ENCODE measurements around the gene GGT7. TPM values are rescaled to one million over a fixed set of nuclear protein-coding genes. Genes with fewer than 3 reads are reported as not detected.

Gene GGT7
- 1.5 and 2.7 TPM in 2 replicates for total RNA-seq (2014; rRNA removed; shearing (Covaris generic))
- 0.98 and 1.8 TPM in 2 replicates for total RNA-seq (2022)
- percentile 32 among the genes with signal in this experiment for Bru-seq, nascent RNA
- BruChase-seq, experiment 1, labeled RNA remaining after a 6-hour chase: percentile 25 among the genes with signal in this experiment
- percentile 31 among the genes with signal in this experiment for BruChase-seq, experiment 2, labeled RNA remaining after a 2-hour chase
- long read RNA-seq: 0 reads

GRCh38 chr20:34872622-34873224 is at the start of gene GGT7:
Gene GGT7, minus strand, starts transcription at chr20:34872856. Its CDS starts 41 bp downstream, at chr20:34872815.
- intact Hi-C loops (cut with micrococcal nuclease; ENCODE audit: unreplicated experiment): loop anchor here (10.0 kb wide), 1 partner anchor 402 kb away; the partner anchor contains the start of gene MMP24OS
- H3K36me3 ChIP-seq (ENCODE audit: insufficient read depth, low read length): no peaks in the 10 kb centered on the region

GRCh38 chr20:34921436-34921835 is 48.8 kb upstream of the GGT7 start:
- TF ChIP-seq EZH2phosphoT487 (IDR thresholded peaks at IDR 0.05; ENCODE audit: borderline replicate concordance, low read depth, low read length) (no peak), CTCF (conservative IDR thresholded peaks at IDR 0.05; ENCODE audit: low read length) (no peak)
- no peaks in the 10 kb centered on the region for H3K79me2 ChIP-seq (ENCODE audit: insufficient read depth, low read depth, low read length)
- no peak overlapping the region for H3K4me2 ChIP-seq (ENCODE audit: low read length)
- H2AFZ ChIP-seq (ENCODE audit: low read length): no peak overlapping the region
- ChIA-PET CTCF (ENCODE audit: unreplicated experiment) (no interaction called here), POLR2A (interaction anchor here (0.6 kb wide), 1 partner anchor 13 kb away, joined by 6 read pairs; no protein-coding TSS in a partner anchor)
- no peaks in the 10 kb centered on the region for H3K9me3 ChIP-seq (ENCODE audit: low read length)
- H3K4me1 ChIP-seq (ENCODE audit: insufficient read depth, low read length, poor library complexity, severe bottlenecking): peaks cover 3% of the 10 kb centered on the region
- no peaks in the 10 kb centered on the region for H3K9me2 ChIP-seq (ENCODE audit: insufficient read depth, low read length)
- no peak overlapping the region for H3K27ac ChIP-seq (ENCODE audit: low read depth, low read length, poor library complexity, severe bottlenecking)
- H3K36me3 ChIP-seq (ENCODE audit: insufficient read depth, low read length): peaks cover 6% of the 10 kb centered on the region; the same call in 1 of the 2 replicates
- no peaks in the 10 kb centered on the region for H4K20me1 ChIP-seq (ENCODE audit: insufficient read depth, low read length)
- intact Hi-C loops (cut with micrococcal nuclease; ENCODE audit: unreplicated experiment): no loop called here
- H3K4me3 ChIP-seq (ENCODE audit: low read depth, low read length, poor library complexity, severe bottlenecking): no peak overlapping the region
- BruUV-seq (replicated peaks): no TSS peak
- no peak for DNase-seq (ENCODE audit: low spot score)

More at GRCh38 chr20:34872622-34873224, at the start of gene GGT7:
- POLR2A ChIA-PET: interaction anchor here (0.5 to 1.4 kb wide), 2 partner anchors 83 to 556 kb away, joined by 3 read pairs; partner anchors contain the start of genes GSS and MYH7B
- TF ChIP-seq EZH2phosphoT487 (IDR thresholded peaks at IDR 0.05; ENCODE audit: borderline replicate concordance, low read depth, low read length): no peak
- peak; percentile 78 for TF ChIP-seq CTCF (conservative IDR thresholded peaks at IDR 0.05; ENCODE audit: low read length)
- peak; percentile 88 for DNase-seq (ENCODE audit: low spot score)
- no TSS peak for BruUV-seq (replicated peaks)
- Histone ChIP-seq H3K4me3 (ENCODE audit: low read depth, low read length, poor library complexity, severe bottlenecking) (peak within 1 kb of the TSS; percentile 54), H4K20me1 (ENCODE audit: insufficient read depth, low read length) (no peaks in the 10 kb centered on the region), H3K9me3 (ENCODE audit: low read length) (no peaks in the 10 kb centered on the region), H3K9me2 (ENCODE audit: insufficient read depth, low read length) (no peaks in the 10 kb centered on the region), H3K4me1 (ENCODE audit: insufficient read depth, low read length, poor library complexity, severe bottlenecking) (peaks cover 43% of the 10 kb centered on the region), H2AFZ (ENCODE audit: low read length) (peak within 1 kb of the TSS; percentile 66; the same call in 1 of the 2 replicates), H3K4me2 (ENCODE audit: low read length) (peak within 1 kb of the TSS; percentile 67), H3K27ac (ENCODE audit: low read depth, low read length, poor library complexity, severe bottlenecking) (no peak within 1 kb of the TSS), H3K79me2 (ENCODE audit: insufficient read depth, low read depth, low read length) (no peaks in the 10 kb centered on the region)
- CTCF ChIA-PET (ENCODE audit: unreplicated experiment): interaction anchor here (0.5 kb wide), 1 partner anchor 17 kb away, joined by 3 read pairs; no protein-coding TSS in a partner anchor
